Panc1 (cell line): ENCODE measurements around the gene CFAP157. TPM values are rescaled to one million over a fixed set of nuclear protein-coding genes. Genes with fewer than 3 reads are reported as not detected.

Experiments used
- ATAC-seq: fragments of 200-7000 bp; cut with Tn5 transposase; 2 replicates; pipeline ENCODE4 v1.9.1; 2020; ENCODE audit warnings: mild to moderate bottlenecking, moderate library complexity
- BruUV-seq: library from RNA; stranded (reverse); fragments of 400-500 nt; replicated peaks from 2 replicates; lab custom pipeline; 2021; lab: Mats Ljungman, UMichigan
- CTCF ChIA-PET: fragments of 300-600 bp; sonication (Branson Sonifier 250); formaldehyde crosslinking; loops from one replicate; lab custom pipeline; 2022; ENCODE audit warnings: antibody characterized with exemption; lab: Charles Lee
- POLR2A ChIA-PET: fragments of 300-600 bp; sonication (Branson Sonifier 250); formaldehyde crosslinking; loops from one replicate; lab custom pipeline; 2022; ENCODE audit warnings: antibody characterized with exemption; lab: Charles Lee
- DNase-seq: peaks from one replicate; pipeline ENCODE4 v3.0.0-alpha.2; 2010; ENCODE audit warnings: low read depth, low spot score
- H3K27ac ChIP-seq: 2 replicates; pipeline ENCODE4 v1.5.1; 2011; ENCODE audit warnings: mild to moderate bottlenecking, low read length, inconsistent platforms
- H3K27me3 ChIP-seq: fragments of 200-500 bp; sonication (Bioruptor generic); 2 replicates; pipeline ENCODE4 v1.6.0; 2014; ENCODE audit warnings: low read length, inconsistent platforms; ENCODE audit not compliant: control insufficient read depth, insufficient read depth
- H3K36me3 ChIP-seq: fragments of 200-500 bp; sonication (Bioruptor generic); 2 replicates; pipeline ENCODE4 v1.5.1; 2014; ENCODE audit warnings: inconsistent platforms, mild to moderate bottlenecking, low read length, moderate library complexity; ENCODE audit not compliant: control insufficient read depth, insufficient read depth
- H3K4me1 ChIP-seq: 2 replicates; pipeline ENCODE4 v1.5.1; 2011; ENCODE audit warnings: inconsistent platforms, mild to moderate bottlenecking, low read length, moderate library complexity; ENCODE audit not compliant: control insufficient read depth, insufficient read depth
- H3K4me3 ChIP-seq, 2 experiments: 2 replicates each; pipeline ENCODE4 v1.5.1; 2011 to 2012; ENCODE audit warnings: low read depth in 2 of 2, low read length in 2 of 2, mild to moderate bottlenecking in 2 of 2, inconsistent platforms in 1 of 2, moderate library complexity in 1 of 2
- H3K9me3 ChIP-seq: fragments of 200-500 bp; sonication (Bioruptor generic); 2 replicates; pipeline ENCODE4 v1.5.1; 2014; ENCODE audit warnings: low read depth, mild to moderate bottlenecking, inconsistent platforms, low read length, moderate library complexity; ENCODE audit not compliant: control insufficient read depth, insufficient read depth
- CTCF ChIP-seq: fragments of 450-650 bp; IDR thresholded peaks from 2 replicates; pipeline ENCODE4 v1.5.1; 2017; ENCODE audit warnings: mild to moderate bottlenecking
- POLR2AphosphoS5 ChIP-seq: IDR thresholded peaks from 2 replicates; pipeline ENCODE4 v1.6.1; 2012; ENCODE audit warnings: mild to moderate bottlenecking, low read depth, low read length, moderate library complexity
- REST ChIP-seq, 2 experiments: IDR thresholded peaks; 2 replicates each; pipeline ENCODE4 v1.6.1; 2011 to 2012; ENCODE audit warnings: low read depth in 2 of 2, control low read depth in 1 of 2, low read length in 1 of 2, mild to moderate bottlenecking in 1 of 2, moderate library complexity in 1 of 2; ENCODE audit not compliant: insufficient read depth in 1 of 2
- SIN3A ChIP-seq: IDR thresholded peaks from 2 replicates; pipeline ENCODE4 v1.6.1; 2012; ENCODE audit warnings: low read depth, mild to moderate bottlenecking, low read length, moderate library complexity, borderline replicate concordance; ENCODE audit not compliant: insufficient read depth
- TCF7L2 ChIP-seq: IDR thresholded peaks from 2 replicates; pipeline ENCODE4 v1.6.1; 2011; ENCODE audit warnings: mild to moderate bottlenecking, low read depth, low read length, inconsistent platforms
- in situ Hi-C: cut with HindIII; loops from 2 replicates; pipeline ENCODE4 v1.10.0; 2016; ENCODE audit warnings: low sequenced_read_pairs, low pct_unique_long_range_greater_than_20kb
- intact Hi-C: fragments of 100-400 bp; cut with micrococcal nuclease; formaldehyde crosslinking; loops from one replicate; pipeline ENCODE4 v1.10.0; 2022; ENCODE audit not compliant: unreplicated experiment
- total RNA-seq: library from RNA; stranded (reverse); gene quantifications from one replicate; pipeline ENCODE4 v1.2.1, GENCODE V29; 2021; ENCODE audit not compliant: unreplicated experiment

Gene CFAP157
- total RNA-seq, 1 experiment from 2014 or later, result not detected

GRCh38 chr9:127679506-127679905 lies 27.3 kb upstream of the CFAP157 start:
- ChIA-PET CTCF (interaction anchor here (0.5 kb wide), 1 partner anchor 42 kb away, joined by 3 read pairs; no protein-coding TSS in a partner anchor), POLR2A (interaction anchor here (0.7 kb wide), 1 partner anchor 205 kb away, joined by 4 read pairs; no protein-coding TSS in a partner anchor)
- Histone ChIP-seq H3K36me3 (no peaks in the 10 kb centered on the region; the same call in 1 of the 2 replicates), H3K27me3 (no peaks in the 10 kb centered on the region), H3K4me3 (no peak overlapping the region), H3K9me3 (no peaks in the 10 kb centered on the region), H3K27ac (no peak overlapping the region), H3K4me1 (no peaks in the 10 kb centered on the region)
- ATAC-seq (no peak), DNase-seq (no peak)
- BruUV-seq, result no TSS peak
- intact Hi-C loops (no loop called here), in situ Hi-C loops (no loop called here)
- TF ChIP-seq TCF7L2 (no peak), CTCF (no peak), REST (IDR thresholded peaks at IDR 0.05; ENCODE audit: insufficient read depth in 1 of 2, low read depth in 2 of 2, low read length in 1 of 2) (no peak), SIN3A (no peak), POLR2AphosphoS5 (no peak)

- BruUV-seq, result no TSS peak
- CTCF ChIA-PET, result interaction anchor here (0.5 kb wide), 1 partner anchor 41 kb away, joined by 3 read pairs; no protein-coding TSS in a partner anchor
- ATAC-seq (no peak), DNase-seq (no peak)
- POLR2A ChIA-PET, result no interaction called here
- H3K4me1 ChIP-seq, result no peaks in the 10 kb centered on the region
- H3K27me3 ChIP-seq, result no peaks in the 10 kb centered on the region
- no peak for TF ChIP-seq SIN3A
- no peak for TF ChIP-seq TCF7L2
- no peak for TF ChIP-seq CTCF
- in situ Hi-C loops, result no loop called here
- no peak overlapping the region for H3K4me3 ChIP-seq
- no peaks in the 10 kb centered on the region for H3K9me3 ChIP-seq
- intact Hi-C loops, result no loop called here
- H3K27ac ChIP-seq, result no peak overlapping the region
- H3K36me3 ChIP-seq, result no peaks in the 10 kb centered on the region; the same call in 1 of the 2 replicates
These were observed 26.6 kb upstream of the CFAP157 start for GRCh38 chr9:127680226-127680625.
